SK-N-MC (cell line): Measurements from ENCODE around the gene SPACDR.
A peak's percentile ranks its signal among the peaks of the same experiment; 100 is the strongest.

ENCODE experiments used
- DNase-seq: peaks from one replicate; pipeline ENCODE4 v3.0.0-alpha.2; 2011; ENCODE audit warnings: low read depth, low spot score
- H3K27ac ChIP-seq: fragments of 200-600 bp; sonication (generic); 2 replicates; pipeline ENCODE4 v1.5.1; 2016; ENCODE audit warnings: mixed run types
- H3K36me3 ChIP-seq: fragments of 200-600 bp; sonication (generic); 2 replicates; pipeline ENCODE4 v1.6.1; 2017; ENCODE audit warnings: antibody characterized with exemption, low read length, mixed read lengths; ENCODE audit not compliant: insufficient read depth
- H3K4me3 ChIP-seq: fragments of 200-600 bp; sonication (generic); 2 replicates; pipeline ENCODE4 v1.5.1; 2016
- H3K9ac ChIP-seq: fragments of 200-600 bp; sonication (generic); 2 replicates; pipeline ENCODE4 v1.8.0; 2017; ENCODE audit warnings: mixed run types, mixed read lengths; ENCODE audit not compliant: insufficient read length
- H3K9me3 ChIP-seq: fragments of 200-600 bp; sonication (generic); 2 replicates; pipeline ENCODE4 v1.6.1; 2017; ENCODE audit warnings: low read depth, mild to moderate bottlenecking, antibody characterized with exemption, low read length, moderate library complexity, mixed read lengths
- EZH2 ChIP-seq: fragments of 200-600 bp; sonication (generic); IDR thresholded peaks from one replicate; pipeline ENCODE4 v1.6.1; 2017; ENCODE audit warnings: antibody characterized with exemption
- FOXP2 ChIP-seq: optimal IDR thresholded peaks from 2 replicates; pipeline ENCODE3; 2011; ENCODE audit warnings: mild to moderate bottlenecking, moderate library complexity; ENCODE audit not compliant: insufficient read depth; ENCODE audit errors: extremely low read length, control extremely low read depth
- POLR2AphosphoS5 ChIP-seq: IDR thresholded peaks from 2 replicates; pipeline ENCODE4 v1.6.1; 2012; ENCODE audit warnings: mild to moderate bottlenecking, low read depth, low read length, borderline replicate concordance

SPACDR gene

GRCh38 chr7:100471021-100471420 lies 7.0 kb upstream of the SPACDR start:
- H3K36me3 ChIP-seq: peaks cover 7% of the 10 kb centered on the region; the same call in 1 of the 2 replicates
- H3K4me3 ChIP-seq: no peak overlapping the region
- H3K9ac ChIP-seq: no peak overlapping the region
- no peak for TF ChIP-seq POLR2AphosphoS5
- TF ChIP-seq FOXP2: no peak
- TF ChIP-seq EZH2: no peak
- no peak for DNase-seq
- no peak overlapping the region for H3K27ac ChIP-seq
- H3K9me3 ChIP-seq: no peaks in the 10 kb centered on the region

- peak; percentile 28 for DNase-seq
- peaks cover 6% of the 10 kb centered on the region; the same call in 1 of the 2 replicates for H3K36me3 ChIP-seq
- H3K9me3 ChIP-seq: no peaks in the 10 kb centered on the region
- no peak overlapping the region for H3K4me3 ChIP-seq
- TF ChIP-seq FOXP2 (peak; percentile 12), POLR2AphosphoS5 (0 out of 2 replicates have a peak, but pooled peaks have one; percentile 16), EZH2 (no peak)
- H3K9ac ChIP-seq: no peak overlapping the region
- no peak overlapping the region for H3K27ac ChIP-seq
Observed at GRCh38 chr7:100469227-100470044, 5.4 kb upstream of the SPACDR start.

- no peak for DNase-seq
- H3K9ac ChIP-seq: no peak overlapping the region
- no peak overlapping the region for H3K4me3 ChIP-seq
- TF ChIP-seq EZH2: no peak
- TF ChIP-seq FOXP2: no peak
- no peak for TF ChIP-seq POLR2AphosphoS5
- H3K36me3 ChIP-seq: no peaks in the 10 kb centered on the region; the same call in 1 of the 2 replicates
- no peak overlapping the region for H3K27ac ChIP-seq
- no peaks in the 10 kb centered on the region for H3K9me3 ChIP-seq
Observed at GRCh38 chr7:100467638-100468373, 3.7 kb upstream of the SPACDR start.

- no peaks in the 10 kb centered on the region; the same call in 1 of the 2 replicates for H3K36me3 ChIP-seq
- H3K27ac ChIP-seq: no peak overlapping the region
- TF ChIP-seq FOXP2 (no peak), POLR2AphosphoS5 (peak; percentile 18; the same call in 1 of the 2 replicates)
- no peak for DNase-seq
- no peak overlapping the region for H3K4me3 ChIP-seq
- no peaks in the 10 kb centered on the region for H3K9me3 ChIP-seq
- no peak overlapping the region for H3K9ac ChIP-seq
Observed at GRCh38 chr7:100466653-100467605, 2.9 kb upstream of the SPACDR start.

GRCh38 chr7:100465702-100466311 lies 1.7 kb upstream of the SPACDR start:
- no peak for TF ChIP-seq EZH2
- TF ChIP-seq POLR2AphosphoS5: no peak
- no peak for TF ChIP-seq FOXP2
- Histone ChIP-seq H3K4me3 (no peak overlapping the region), H3K27ac (no peak overlapping the region), H3K36me3 (no peaks in the 10 kb centered on the region; the same call in 1 of the 2 replicates), H3K9ac (no peak overlapping the region), H3K9me3 (no peaks in the 10 kb centered on the region)
- DNase-seq: no peak

- TF ChIP-seq POLR2AphosphoS5: no peak
- TF ChIP-seq FOXP2: no peak
- TF ChIP-seq EZH2: no peak
- Histone ChIP-seq H3K9ac (no peak overlapping the region), H3K4me3 (no peak overlapping the region), H3K27ac (no peak overlapping the region), H3K9me3 (no peaks in the 10 kb centered on the region), H3K36me3 (no peaks in the 10 kb centered on the region; the same call in 1 of the 2 replicates)
- no peak for DNase-seq
Observed at GRCh38 chr7:100465299-100465698, 1.2 kb upstream of the SPACDR start.

- no peak for DNase-seq
- H3K9me3 ChIP-seq: no peaks in the 10 kb centered on the region
- no peak overlapping the region for H3K27ac ChIP-seq
Observed at GRCh38 chr7:100464791-100465190, 731 bp upstream of the SPACDR start.

More at GRCh38 chr7:100464791-100465190, 731 bp upstream of the SPACDR start:
- Histone ChIP-seq H3K4me3 (no peak overlapping the region), H3K36me3 (no peaks in the 10 kb centered on the region; the same call in 1 of the 2 replicates), H3K9ac (no peak overlapping the region)
- TF ChIP-seq EZH2 (no peak), FOXP2 (no peak), POLR2AphosphoS5 (no peak)
